HepG2 (cell line): ENCODE measurements around the gene DRAP1. TPM values are rescaled to one million over a fixed set of nuclear protein-coding genes. Genes with fewer than 3 reads are reported as not detected.
A peak's percentile ranks its signal among the peaks of the same experiment; 100 is the strongest.

ENCODE experiments used
- ATF7-NPFF ChIP-seq: sonication (generic); formaldehyde crosslinking; IDR thresholded peaks from 2 replicates; pipeline ENCODE4 v1.8.1; 2023; ENCODE audit warnings: mild to moderate bottlenecking, low read depth, missing genetic modification reagents, moderate library complexity
- HDAC1 ChIP-seq: sonication (generic); formaldehyde crosslinking; IDR thresholded peaks from 2 replicates; pipeline ENCODE4 v1.5.1; 2020; ENCODE audit warnings: mild to moderate bottlenecking, missing genetic modification reagents
- MED8 ChIP-seq: sonication (generic); formaldehyde crosslinking; IDR thresholded peaks from 2 replicates; pipeline ENCODE4 v1.8.1; 2023; ENCODE audit warnings: mild to moderate bottlenecking, missing genetic modification reagents; ENCODE audit not compliant: insufficient replicate concordance
- NFKB2 ChIP-seq: sonication (generic); formaldehyde crosslinking; IDR thresholded peaks from 2 replicates; pipeline ENCODE4 v1.4.0; 2020; ENCODE audit warnings: missing genetic modification reagents, borderline replicate concordance
- SPEN ChIP-seq: sonication (generic); formaldehyde crosslinking; IDR thresholded peaks from 2 replicates; pipeline ENCODE4 v1.5.1; 2020; ENCODE audit warnings: low read depth, mild to moderate bottlenecking, missing genetic modification reagents
- SRF ChIP-seq: IDR thresholded peaks from 2 replicates; pipeline ENCODE4 v1.6.1; 2011; ENCODE audit warnings: mild to moderate bottlenecking, low read depth, low read length, moderate library complexity
- XBP1 ChIP-seq: sonication (generic); formaldehyde crosslinking; IDR thresholded peaks from 2 replicates; pipeline ENCODE4 v1.5.0; 2020; ENCODE audit warnings: missing genetic modification reagents
- ZBTB1 ChIP-seq: sonication (generic); formaldehyde crosslinking; IDR thresholded peaks from 2 replicates; pipeline ENCODE4 v1.4.0; 2020; ENCODE audit warnings: missing genetic modification reagents, borderline replicate concordance
- ZGPAT ChIP-seq: IDR thresholded peaks from 2 replicates; pipeline ENCODE4 v1.6.1; 2016; ENCODE audit warnings: mild to moderate bottlenecking
- ZMYM3 ChIP-seq: sonication (generic); formaldehyde crosslinking; IDR thresholded peaks from 2 replicates; pipeline ENCODE4 v1.5.1; 2020; ENCODE audit warnings: mild to moderate bottlenecking, missing genetic modification reagents
- ZNF124 ChIP-seq: sonication (generic); formaldehyde crosslinking; IDR thresholded peaks from 2 replicates; pipeline ENCODE4 v1.4.0; 2020; ENCODE audit warnings: missing genetic modification reagents
- ZNF34 ChIP-seq: sonication (generic); formaldehyde crosslinking; IDR thresholded peaks from 2 replicates; pipeline ENCODE4 v1.4.0; 2020; ENCODE audit warnings: mild to moderate bottlenecking, missing genetic modification reagents, borderline replicate concordance
- ZNF678 ChIP-seq: sonication (generic); formaldehyde crosslinking; IDR thresholded peaks from 2 replicates; pipeline ENCODE4 v1.4.0; 2020; ENCODE audit warnings: mild to moderate bottlenecking, missing genetic modification reagents
- polyA plus RNA-seq, 8 experiments: library from polyadenylated mRNA; depleted of rRNA in 3 of 8; stranded (reverse) in 7 of 8; unstranded in 1 of 8; fragments of >200 nt; fragmentation: Illumina TruSeq in 4 of 8; extraction: Trizol in 4 of 8; gene quantifications; 2 replicates each; pipeline versions ENCODE4 v1.2.1 to v1.2.3, GENCODE V29; 2011 to 2016; ENCODE audit warnings: low read depth in 4 of 8, missing spikeins in 1 of 8, mixed read lengths in 1 of 8; ENCODE audit not compliant: insufficient read depth in 1 of 8
- total RNA-seq, 5 experiments: library from RNA; depleted of rRNA; stranded (reverse); fragments of >200 nt; fragmentation: Illumina TruSeq; extraction: Trizol; gene quantifications; 2 replicates each; pipeline ENCODE4 v1.2.3, GENCODE V29; 2016; ENCODE audit warnings: low read depth in 1 of 5
- TF ChIP-seq, protein P1 (sequence below): sonication (generic); formaldehyde crosslinking; IDR thresholded peaks from 2 replicates; pipeline ENCODE4 v1.8.1; 2023; ENCODE audit warnings: missing genetic modification reagents, inconsistent platforms, borderline replicate concordance
- TF ChIP-seq, protein P2 (sequence below): sonication (generic); formaldehyde crosslinking; IDR thresholded peaks from 2 replicates; pipeline ENCODE4 v1.8.0; 2022; ENCODE audit warnings: low read depth, missing genetic modification reagents
- TF ChIP-seq, protein P3 (sequence below): sonication (generic); formaldehyde crosslinking; IDR thresholded peaks from 2 replicates; pipeline ENCODE4 v1.8.1; 2023; ENCODE audit warnings: mild to moderate bottlenecking, moderate library complexity, missing genetic modification reagents
- TF ChIP-seq, protein P4 (sequence below): sonication (generic); formaldehyde crosslinking; IDR thresholded peaks from 2 replicates; pipeline ENCODE4 v1.4.0; 2020; ENCODE audit warnings: mild to moderate bottlenecking, missing genetic modification reagents

The DRAP1 gene
- total and polyA plus RNA-seq, 2 of the 13 experiments (the other 11 are each of a cell fraction or from before 2014, with no cell fraction given), result 46.8 to 52.3 TPM

DNA sequence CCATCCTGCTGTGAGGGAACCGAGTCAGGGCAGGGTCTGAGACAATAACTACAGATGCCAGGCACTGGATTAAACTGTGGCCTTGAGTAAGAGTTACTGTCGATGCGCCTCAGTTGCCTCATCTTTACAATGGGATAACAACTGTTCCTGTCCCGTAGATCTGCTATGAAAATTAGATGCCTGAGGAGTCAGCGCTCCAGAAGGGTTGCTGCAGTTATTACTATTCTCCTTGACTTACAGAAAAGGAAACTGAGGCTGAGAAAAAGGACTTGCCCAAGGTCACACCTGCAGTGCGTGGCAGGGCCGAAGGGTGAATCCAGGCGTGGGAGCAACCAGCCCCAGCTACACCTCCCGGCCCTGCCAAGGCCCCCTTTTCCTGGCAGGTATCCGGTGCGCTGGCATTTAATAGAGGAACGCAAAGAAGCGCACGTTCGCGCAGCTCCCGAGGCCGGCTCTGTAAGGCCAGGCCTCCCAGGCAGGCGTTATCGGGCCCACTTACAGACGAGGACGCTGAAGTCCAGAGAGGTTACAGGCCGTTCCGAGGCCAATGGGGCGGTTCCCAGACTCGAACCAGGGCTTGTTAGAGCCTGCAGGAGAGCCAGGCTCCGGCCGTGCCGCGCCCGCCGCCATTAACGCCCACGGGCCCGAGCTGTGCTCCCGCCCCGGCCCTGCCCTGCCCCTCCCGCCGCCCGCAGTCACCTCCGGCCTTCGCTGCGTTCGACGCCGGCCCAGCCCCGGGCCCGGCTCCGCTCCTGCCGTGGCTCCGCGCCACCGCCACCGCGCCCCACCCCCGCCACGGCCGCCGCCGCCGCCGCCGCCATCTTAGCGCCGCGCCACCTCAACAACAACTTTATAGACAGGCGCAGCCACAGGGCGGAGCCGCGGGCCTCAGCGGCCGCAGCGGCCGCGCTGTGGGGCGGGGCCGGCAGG is 750 bp upstream of the DRAP1 start, which contains the start of gene C11orf68 (continued):
- TF ChIP-seq, protein P1, sequence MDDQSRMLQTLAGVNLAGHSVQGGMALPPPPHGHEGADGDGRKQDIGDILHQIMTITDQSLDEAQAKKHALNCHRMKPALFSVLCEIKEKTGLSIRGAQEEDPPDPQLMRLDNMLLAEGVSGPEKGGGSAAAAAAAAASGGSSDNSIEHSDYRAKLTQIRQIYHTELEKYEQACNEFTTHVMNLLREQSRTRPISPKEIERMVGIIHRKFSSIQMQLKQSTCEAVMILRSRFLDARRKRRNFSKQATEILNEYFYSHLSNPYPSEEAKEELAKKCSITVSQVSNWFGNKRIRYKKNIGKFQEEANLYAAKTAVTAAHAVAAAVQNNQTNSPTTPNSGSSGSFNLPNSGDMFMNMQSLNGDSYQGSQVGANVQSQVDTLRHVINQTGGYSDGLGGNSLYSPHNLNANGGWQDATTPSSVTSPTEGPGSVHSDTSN (CRISPR knock-in tag), result 0 out of 2 replicates have a peak, but pooled peaks have one; percentile 6
- TF ChIP-seq HDAC1 (CRISPR knock-in tag), result peak; percentile 64; the same call in 1 of the 2 replicates
- TF ChIP-seq, protein P2, sequence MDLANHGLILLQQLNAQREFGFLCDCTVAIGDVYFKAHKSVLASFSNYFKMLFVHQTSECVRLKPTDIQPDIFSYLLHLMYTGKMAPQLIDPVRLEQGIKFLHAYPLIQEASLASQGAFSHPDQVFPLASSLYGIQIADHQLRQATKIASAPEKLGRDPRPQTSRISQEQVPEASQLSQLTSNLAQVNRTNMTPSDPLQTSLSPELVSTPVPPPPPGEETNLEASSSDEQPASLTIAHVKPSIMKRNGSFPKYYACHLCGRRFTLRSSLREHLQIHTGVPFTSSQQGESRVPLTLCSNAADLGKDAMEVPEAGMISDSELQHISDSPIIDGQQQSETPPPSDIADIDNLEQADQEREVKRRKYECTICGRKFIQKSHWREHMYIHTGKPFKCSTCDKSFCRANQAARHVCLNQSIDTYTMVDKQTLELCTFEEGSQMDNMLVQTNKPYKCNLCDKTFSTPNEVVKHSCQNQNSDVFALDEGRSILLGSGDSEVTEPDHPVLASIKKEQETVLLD (CRISPR knock-in tag), result peak; percentile 68; the same call in 1 of the 2 replicates
- peak; percentile 8; the same call in 1 of the 2 replicates for TF ChIP-seq ZGPAT (CRISPR knock-in tag)
- TF ChIP-seq ZNF124 (CRISPR knock-in tag), result 0 out of 2 replicates have a peak, but pooled peaks have one; percentile 47
- TF ChIP-seq SPEN, result 0 out of 2 replicates have a peak, but pooled peaks have one; percentile 5
- TF ChIP-seq ZNF34, result 0 out of 2 replicates have a peak, but pooled peaks have one; percentile 8
- 0 out of 2 replicates have a peak, but pooled peaks have one; percentile 57 for TF ChIP-seq NFKB2 (CRISPR knock-in tag)
- peak; percentile 82 for TF ChIP-seq ZMYM3
- TF ChIP-seq, protein P3, sequence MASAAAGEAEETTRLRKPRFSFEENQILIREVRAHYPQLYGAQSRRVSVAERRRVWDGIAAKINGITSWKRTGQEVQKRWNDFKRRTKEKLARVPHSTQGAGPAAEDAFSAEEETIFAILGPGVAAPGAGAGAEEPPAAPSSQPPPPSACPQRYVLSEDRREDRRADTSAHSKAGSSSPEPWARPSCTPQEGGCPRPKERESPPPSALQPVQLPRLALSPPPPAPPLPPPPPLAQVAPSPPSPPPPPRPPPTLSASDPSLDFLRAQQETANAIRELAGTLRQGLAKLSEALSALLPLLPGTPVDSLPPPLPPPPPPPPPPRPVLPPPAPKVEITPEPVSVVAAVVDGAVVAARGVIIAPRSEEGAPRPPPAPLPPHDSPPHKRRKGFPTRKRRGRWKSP, result peak; percentile 68; the same call in 1 of the 2 replicates
- TF ChIP-seq ATF7-NPFF, result peak; percentile 17; the same call in 1 of the 2 replicates
- TF ChIP-seq MED8 (CRISPR knock-in tag), result no peak
- no peak for TF ChIP-seq SRF
- TF ChIP-seq XBP1 (CRISPR knock-in tag), result no peak
- TF ChIP-seq, protein P4, sequence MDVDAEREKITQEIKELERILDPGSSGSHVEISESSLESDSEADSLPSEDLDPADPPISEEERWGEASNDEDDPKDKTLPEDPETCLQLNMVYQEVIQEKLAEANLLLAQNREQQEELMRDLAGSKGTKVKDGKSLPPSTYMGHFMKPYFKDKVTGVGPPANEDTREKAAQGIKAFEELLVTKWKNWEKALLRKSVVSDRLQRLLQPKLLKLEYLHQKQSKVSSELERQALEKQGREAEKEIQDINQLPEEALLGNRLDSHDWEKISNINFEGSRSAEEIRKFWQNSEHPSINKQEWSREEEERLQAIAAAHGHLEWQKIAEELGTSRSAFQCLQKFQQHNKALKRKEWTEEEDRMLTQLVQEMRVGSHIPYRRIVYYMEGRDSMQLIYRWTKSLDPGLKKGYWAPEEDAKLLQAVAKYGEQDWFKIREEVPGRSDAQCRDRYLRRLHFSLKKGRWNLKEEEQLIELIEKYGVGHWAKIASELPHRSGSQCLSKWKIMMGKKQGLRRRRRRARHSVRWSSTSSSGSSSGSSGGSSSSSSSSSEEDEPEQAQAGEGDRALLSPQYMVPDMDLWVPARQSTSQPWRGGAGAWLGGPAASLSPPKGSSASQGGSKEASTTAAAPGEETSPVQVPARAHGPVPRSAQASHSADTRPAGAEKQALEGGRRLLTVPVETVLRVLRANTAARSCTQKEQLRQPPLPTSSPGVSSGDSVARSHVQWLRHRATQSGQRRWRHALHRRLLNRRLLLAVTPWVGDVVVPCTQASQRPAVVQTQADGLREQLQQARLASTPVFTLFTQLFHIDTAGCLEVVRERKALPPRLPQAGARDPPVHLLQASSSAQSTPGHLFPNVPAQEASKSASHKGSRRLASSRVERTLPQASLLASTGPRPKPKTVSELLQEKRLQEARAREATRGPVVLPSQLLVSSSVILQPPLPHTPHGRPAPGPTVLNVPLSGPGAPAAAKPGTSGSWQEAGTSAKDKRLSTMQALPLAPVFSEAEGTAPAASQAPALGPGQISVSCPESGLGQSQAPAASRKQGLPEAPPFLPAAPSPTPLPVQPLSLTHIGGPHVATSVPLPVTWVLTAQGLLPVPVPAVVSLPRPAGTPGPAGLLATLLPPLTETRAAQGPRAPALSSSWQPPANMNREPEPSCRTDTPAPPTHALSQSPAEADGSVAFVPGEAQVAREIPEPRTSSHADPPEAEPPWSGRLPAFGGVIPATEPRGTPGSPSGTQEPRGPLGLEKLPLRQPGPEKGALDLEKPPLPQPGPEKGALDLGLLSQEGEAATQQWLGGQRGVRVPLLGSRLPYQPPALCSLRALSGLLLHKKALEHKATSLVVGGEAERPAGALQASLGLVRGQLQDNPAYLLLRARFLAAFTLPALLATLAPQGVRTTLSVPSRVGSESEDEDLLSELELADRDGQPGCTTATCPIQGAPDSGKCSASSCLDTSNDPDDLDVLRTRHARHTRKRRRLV, result no peak
- no peak for TF ChIP-seq ZNF678 (CRISPR knock-in tag)
- no peak for TF ChIP-seq ZBTB1 (CRISPR knock-in tag)
